ENCODE data around the gene NPW. TPM values are rescaled to one million over a fixed set of nuclear protein-coding genes. Genes with fewer than 3 reads are reported as not detected.

The NPW gene
- total RNA-seq, 1 experiment from 2014 or later = 7.1 TPM

DNA sequence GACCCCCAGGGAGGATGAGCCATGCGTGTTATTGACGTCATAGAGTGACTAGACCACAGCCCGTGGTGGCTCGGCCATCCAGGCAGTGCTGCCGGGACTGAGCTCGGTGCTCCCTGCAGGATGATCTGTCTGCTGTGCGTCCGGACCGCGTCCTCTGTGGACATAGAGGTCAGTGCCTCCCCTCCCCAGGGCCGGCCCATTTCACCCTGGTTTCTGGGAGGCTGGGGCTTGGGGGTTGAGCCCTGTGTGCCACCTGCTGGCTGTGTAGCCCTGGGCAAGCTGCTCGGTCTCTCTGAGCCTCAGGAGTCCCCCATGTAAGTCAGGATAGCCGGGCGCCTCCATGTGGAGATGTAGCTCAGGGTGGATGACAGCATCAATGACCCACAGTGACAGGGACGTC lies 36.5 kb downstream of the NPW start:
- DNase-seq = no peak
- H3K4me3 Mint-ChIP-seq = no peak overlapping the region; a peak in 1 of 5 replicates
- H3K36me3 Mint-ChIP-seq (ENCODE audit: insufficient read depth in 1 of 3, low read depth in 3 of 3) = peaks cover 6 to 40% (median 38%) of the 10 kb centered on the region in 3 experiments; a peak in 6 of 7 replicates
- Histone ChIP-seq H4K5ac (ENCODE audit: insufficient read length, low read depth, low read length) (no peak overlapping the region), H3K56ac (ENCODE audit: insufficient read length, low read depth, low read length) (no peak overlapping the region), H2BK120ac (ENCODE audit: low read depth, low read length, poor library complexity, severe bottlenecking) (no peak overlapping the region), H3K23ac (ENCODE audit: insufficient read length, low read depth, low read length) (no peak overlapping the region), H4K8ac (replicated peaks; ENCODE audit: insufficient read length, low read depth, low read length) (no peak overlapping the region), H3K27ac (ENCODE audit: insufficient read length, low read depth, low read length) (no peak overlapping the region), H4K91ac (ENCODE audit: insufficient read length, low read depth, low read length) (no peak overlapping the region), H2BK12ac (ENCODE audit: insufficient read length, low read depth, low read length) (no peak overlapping the region), H2BK20ac (ENCODE audit: low read depth, low read length, poor library complexity, severe bottlenecking) (no peak overlapping the region), H3T11ph (ENCODE audit: low read length) (no peak overlapping the region), H2BK5ac (ENCODE audit: insufficient read length, low read length) (no peak overlapping the region), H3K4me2 (ENCODE audit: insufficient read depth, insufficient read length, low read length) (no peak overlapping the region), H3K79me2 (ENCODE audit: insufficient read depth, low read length) (no peaks in the 10 kb centered on the region), H4K20me1 (ENCODE audit: control insufficient read depth, insufficient read depth, insufficient read length) (peaks cover 2% of the 10 kb centered on the region), H3K4ac (ENCODE audit: low read depth, low read length) (no peak overlapping the region), H3K27me3 (ENCODE audit: insufficient read depth, low read length) (no peaks in the 10 kb centered on the region), H3K79me1 (ENCODE audit: insufficient read depth, low read depth, low read length, poor library complexity, severe bottlenecking) (no peaks in the 10 kb centered on the region), H2BK15ac (ENCODE audit: low read depth, low read length) (no peak overlapping the region), H3K9ac (ENCODE audit: extremely low read depth, insufficient read length, low read length) (no peak overlapping the region), H3K23me2 (ENCODE audit: insufficient read length, low read depth, low read length, poor library complexity, severe bottlenecking) (no peaks in the 10 kb centered on the region), H2AK5ac (ENCODE audit: insufficient read length, low read length) (no peak overlapping the region), H2AFZ (ENCODE audit: low read length) (no peak overlapping the region), H3K18ac (ENCODE audit: insufficient read length, low read depth, low read length) (no peak overlapping the region), H3K9me3 (ENCODE audit: control insufficient read depth, low read depth, low read length) (no peaks in the 10 kb centered on the region), H3K4me1 (ENCODE audit: insufficient read depth, low read length) (no peaks in the 10 kb centered on the region), H3K14ac (ENCODE audit: insufficient read depth, low read length) (no peak overlapping the region)
- WGBS (ENCODE audit: extremely low coverage, insufficient read length, low lambda C conversion rate) = no CpG with 5 or more reads among the region's 15 CpGs
- no peak overlapping the region; a peak in 2 of 7 replicates for H3K27ac Mint-ChIP-seq
- no peaks in the 10 kb centered on the region for H3K4me1 Mint-ChIP-seq
- no peaks in the 10 kb centered on the region for H3K9me3 Mint-ChIP-seq
- no peaks in the 10 kb centered on the region for H3K27me3 Mint-ChIP-seq (ENCODE audit: low read depth)
- TF ChIP-seq, protein P1, sequence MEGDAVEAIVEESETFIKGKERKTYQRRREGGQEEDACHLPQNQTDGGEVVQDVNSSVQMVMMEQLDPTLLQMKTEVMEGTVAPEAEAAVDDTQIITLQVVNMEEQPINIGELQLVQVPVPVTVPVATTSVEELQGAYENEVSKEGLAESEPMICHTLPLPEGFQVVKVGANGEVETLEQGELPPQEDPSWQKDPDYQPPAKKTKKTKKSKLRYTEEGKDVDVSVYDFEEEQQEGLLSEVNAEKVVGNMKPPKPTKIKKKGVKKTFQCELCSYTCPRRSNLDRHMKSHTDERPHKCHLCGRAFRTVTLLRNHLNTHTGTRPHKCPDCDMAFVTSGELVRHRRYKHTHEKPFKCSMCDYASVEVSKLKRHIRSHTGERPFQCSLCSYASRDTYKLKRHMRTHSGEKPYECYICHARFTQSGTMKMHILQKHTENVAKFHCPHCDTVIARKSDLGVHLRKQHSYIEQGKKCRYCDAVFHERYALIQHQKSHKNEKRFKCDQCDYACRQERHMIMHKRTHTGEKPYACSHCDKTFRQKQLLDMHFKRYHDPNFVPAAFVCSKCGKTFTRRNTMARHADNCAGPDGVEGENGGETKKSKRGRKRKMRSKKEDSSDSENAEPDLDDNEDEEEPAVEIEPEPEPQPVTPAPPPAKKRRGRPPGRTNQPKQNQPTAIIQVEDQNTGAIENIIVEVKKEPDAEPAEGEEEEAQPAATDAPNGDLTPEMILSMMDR (conservative IDR thresholded peaks at IDR 0.05) = no peak; the same call in 2 of the 3 replicates

Measured in H9 (cell line).